ENCODE results near the gene IL4I1.

Gene IL4I1

DNA sequence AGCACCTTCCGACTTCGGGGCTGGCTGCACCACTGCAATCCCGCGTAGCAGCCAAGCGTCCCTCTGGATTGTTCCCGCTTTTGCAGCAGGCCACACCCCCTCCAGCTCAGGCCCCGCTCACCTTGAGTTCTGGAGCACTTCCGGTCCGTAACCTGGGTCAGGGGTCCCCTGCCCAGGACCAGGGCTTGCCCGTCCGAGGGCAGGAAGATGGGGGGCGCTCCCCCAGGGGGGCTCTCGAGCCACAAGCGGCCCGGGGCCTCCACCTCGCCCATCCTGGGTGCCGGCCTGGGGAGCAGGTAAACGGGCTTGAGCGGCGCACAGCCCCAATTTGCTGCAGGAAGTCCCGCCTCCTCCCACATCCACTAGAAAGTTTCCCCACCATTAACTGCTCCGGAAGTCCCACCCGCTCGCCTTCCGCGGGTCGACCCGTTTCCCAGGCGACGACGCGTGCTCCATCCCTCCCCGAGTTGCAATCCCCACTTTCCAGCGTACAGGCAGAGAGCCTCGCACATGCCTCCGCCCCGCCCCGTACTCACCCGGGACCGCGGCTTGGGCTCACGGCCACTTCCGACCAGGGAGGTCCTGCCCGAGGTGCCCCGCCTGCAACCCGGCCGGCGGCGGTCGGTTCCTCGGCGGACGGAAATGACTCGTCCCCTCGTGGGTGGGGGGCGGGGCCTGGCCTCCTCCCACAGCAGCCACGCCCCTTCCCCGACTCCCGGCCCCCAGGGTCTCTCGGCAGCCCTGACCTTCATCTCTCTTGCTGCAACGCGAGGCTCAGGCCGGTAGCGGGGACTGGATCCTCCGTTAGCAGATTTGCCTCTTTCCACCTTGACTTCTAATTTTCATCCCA, 29.5 kb downstream of the IL4I1 start, which contains the start of gene PNKP:
Gene PNKP, minus strand, starts transcription at position 644 of the 850 bp plus-strand sequence. Its CDS starts 372 bp downstream, at position 272.
- in situ Hi-C loops (cut with MboI; ENCODE audit: low sequenced_read_pairs) = no loop called here

DNA sequence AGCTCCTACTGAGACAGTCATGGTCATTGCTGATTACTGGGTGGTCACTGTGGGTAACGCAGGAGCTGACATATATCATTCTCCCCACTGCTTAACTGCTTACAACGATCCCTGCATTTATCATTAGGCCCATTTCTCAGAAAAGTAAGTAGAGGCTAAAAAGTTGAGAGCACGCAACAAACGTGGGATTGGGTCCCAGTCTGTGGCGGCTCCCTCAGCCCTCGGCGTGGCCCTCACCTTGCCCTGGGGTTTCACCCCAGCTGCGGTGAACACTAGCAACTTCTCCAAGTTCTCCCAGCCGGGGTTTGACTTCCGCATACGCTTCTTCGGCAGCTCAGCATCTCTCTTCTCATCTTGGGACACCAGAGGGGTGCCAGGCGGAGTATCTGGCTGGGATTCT, 31.8 kb downstream of the IL4I1 start:
- in situ Hi-C loops (cut with MboI; ENCODE audit: low sequenced_read_pairs) = no loop called here

DNA sequence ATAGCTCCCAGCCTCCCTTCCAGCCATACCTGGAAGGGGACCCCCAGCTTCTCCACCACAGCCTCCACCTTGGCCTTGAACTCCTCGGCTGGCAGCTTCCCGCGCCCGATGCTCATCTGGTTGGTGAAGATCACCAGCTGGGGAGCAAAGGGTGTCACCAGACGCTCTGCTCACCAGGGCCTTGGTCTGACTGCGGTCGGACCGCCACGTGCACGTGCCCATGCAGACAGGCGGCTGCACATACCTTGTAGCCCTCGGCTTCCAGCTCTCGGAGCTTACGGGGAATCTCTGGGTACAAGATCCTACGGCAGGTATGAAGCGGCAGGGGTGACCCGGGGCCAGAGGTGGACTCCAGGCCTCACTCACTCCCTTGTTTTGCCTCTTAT, 32.8 kb downstream of the IL4I1 start:
- in situ Hi-C loops (cut with MboI; ENCODE audit: low sequenced_read_pairs) = no loop called here

- in situ Hi-C loops (cut with MboI; ENCODE audit: low sequenced_read_pairs) = no loop called here
Measured at GRCh38 chr19:49863254-49863934, 33.3 kb downstream of the IL4I1 start.

- in situ Hi-C loops (cut with MboI; ENCODE audit: low sequenced_read_pairs) = no loop called here
Measured at GRCh38 chr19:49862391-49863253, 34.1 kb downstream of the IL4I1 start.

DNA sequence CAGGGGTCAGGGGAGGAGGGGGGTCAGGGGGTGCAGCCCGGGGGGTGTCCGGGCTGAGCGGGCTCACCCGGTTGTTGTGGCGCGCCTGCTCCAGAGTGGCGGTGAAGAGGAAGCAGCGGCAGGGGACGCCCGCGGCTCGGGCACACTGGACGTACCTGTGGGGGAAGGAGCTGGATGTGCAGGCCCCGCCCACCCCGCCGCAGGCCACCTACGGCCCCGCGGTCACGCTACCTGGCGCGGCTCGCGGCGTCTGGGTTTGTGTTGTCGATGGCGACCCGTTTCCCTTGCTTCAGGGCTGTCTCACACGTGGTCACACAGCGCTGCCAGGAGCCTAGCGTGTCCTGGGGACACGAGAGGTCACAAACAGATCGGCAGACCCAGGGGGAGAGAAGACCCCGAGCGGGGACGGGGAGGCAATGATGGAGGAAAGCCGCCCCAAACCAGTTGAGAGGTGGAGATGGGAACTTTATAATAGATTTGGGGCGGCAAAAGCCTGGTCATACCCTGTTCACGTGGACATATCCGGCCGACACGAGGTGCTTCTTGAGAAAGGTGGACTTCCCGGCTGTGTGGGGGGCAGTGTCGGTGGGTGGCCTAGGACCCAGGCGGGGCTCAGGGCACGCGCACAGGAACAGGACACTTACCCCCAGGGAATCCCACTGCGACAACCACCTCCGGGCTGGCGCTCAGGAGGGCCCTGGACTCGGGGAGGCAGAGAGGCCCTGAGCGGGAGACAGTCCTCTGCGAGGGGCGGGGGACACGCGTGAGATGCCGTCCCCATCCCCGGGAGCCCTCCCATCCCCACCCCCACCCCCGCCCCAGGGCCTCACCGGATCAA, 34.9 kb downstream of the IL4I1 start:
- in situ Hi-C loops (cut with MboI; ENCODE audit: low sequenced_read_pairs) = no loop called here

GRCh38 chr19:49861107-49861506, 35.6 kb downstream of the IL4I1 start:
- in situ Hi-C loops (cut with MboI; ENCODE audit: low sequenced_read_pairs) = no loop called here

DNA sequence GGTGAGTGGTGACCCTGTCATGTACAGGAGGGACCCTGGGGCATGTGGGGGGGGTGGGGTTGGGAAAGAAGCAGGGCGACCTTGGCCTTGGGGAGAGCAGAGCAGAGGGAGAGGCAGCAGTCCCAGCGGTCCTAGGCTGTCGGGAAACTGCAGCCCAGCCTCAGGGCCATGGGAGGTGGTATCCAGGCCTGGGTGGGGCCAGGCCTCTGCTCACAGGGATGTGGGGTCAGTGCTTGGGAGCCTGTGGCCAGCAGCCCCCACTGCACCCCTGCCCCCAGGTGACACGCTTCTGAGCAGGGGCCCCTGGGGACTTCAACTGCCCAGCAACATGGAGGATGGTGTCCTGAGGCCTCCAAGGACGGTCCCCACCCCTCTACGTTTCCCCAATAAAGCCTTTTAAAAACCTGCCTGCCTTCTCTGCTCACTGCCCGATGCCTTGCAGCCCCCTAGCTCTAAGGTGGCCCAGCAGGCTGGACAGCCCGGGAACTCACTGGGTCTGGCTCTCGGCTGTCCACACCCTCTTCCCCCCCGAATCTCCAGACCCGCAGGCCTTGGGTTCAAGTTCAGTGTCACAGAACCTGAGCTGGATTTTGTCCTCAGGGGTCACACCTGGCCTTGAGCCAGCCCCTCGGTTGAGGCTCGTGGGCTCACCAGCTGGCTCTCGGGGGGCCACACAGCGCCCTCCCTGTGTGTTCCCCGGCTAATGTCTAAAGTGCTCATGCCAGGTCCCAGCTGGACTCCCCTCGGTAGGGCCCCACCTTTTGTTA, 36.2 kb downstream of the IL4I1 start:
- in situ Hi-C loops (cut with MboI; ENCODE audit: low sequenced_read_pairs) = no loop called here

DNA sequence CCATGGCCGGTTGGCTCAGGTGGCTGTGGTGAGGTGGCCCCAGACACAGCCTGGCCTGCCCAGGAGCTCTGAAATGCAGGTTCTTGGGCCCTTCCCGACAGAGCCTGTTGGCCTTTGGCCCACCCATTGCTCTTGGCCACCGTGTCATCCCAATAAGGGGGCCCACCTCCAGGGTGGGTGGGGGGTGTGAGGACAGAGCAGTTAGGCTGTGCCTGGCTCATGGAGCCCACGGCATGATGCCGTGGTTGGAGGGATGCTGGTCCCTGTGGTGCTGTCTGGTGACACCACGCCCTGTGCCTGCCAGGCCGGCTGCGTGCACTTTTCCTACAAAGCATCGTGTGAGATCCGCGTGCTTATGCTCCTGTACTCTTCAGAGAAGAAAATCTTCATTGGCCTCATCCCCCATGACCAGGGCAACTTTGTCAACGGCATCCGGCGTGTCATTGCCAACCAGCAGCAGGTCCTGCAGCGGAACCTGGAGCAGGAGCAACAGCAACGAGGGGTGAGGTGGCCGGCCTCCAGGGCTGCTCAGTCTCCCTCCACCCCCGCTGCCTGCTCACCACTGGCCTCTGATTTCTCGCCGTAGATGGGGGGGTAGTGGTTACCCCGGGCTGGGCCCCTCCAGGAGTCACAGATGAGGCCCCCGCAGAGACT, 36.9 kb downstream of the IL4I1 start:
- in situ Hi-C loops (cut with MboI; ENCODE audit: low sequenced_read_pairs) = no loop called here

GRCh38 chr19:49858088-49858985, 38.4 kb downstream of the IL4I1 start:
- in situ Hi-C loops (cut with MboI; ENCODE audit: low sequenced_read_pairs) = no loop called here

DNA sequence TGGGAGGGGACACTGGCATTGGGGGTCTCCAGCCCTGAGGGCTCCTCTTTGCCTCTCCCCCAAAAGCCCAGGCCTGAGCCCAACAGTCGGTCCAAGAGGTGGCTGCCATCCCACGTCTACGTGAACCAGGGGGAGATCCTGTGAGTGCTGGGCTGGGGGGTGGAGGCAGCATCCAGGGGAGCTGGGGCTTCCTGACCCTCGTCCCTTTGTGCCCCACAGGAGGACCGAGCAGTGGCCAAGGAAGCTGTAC, 38.9 kb downstream of the IL4I1 start:
- in situ Hi-C loops (cut with MboI; ENCODE audit: low sequenced_read_pairs) = no loop called here

DNA sequence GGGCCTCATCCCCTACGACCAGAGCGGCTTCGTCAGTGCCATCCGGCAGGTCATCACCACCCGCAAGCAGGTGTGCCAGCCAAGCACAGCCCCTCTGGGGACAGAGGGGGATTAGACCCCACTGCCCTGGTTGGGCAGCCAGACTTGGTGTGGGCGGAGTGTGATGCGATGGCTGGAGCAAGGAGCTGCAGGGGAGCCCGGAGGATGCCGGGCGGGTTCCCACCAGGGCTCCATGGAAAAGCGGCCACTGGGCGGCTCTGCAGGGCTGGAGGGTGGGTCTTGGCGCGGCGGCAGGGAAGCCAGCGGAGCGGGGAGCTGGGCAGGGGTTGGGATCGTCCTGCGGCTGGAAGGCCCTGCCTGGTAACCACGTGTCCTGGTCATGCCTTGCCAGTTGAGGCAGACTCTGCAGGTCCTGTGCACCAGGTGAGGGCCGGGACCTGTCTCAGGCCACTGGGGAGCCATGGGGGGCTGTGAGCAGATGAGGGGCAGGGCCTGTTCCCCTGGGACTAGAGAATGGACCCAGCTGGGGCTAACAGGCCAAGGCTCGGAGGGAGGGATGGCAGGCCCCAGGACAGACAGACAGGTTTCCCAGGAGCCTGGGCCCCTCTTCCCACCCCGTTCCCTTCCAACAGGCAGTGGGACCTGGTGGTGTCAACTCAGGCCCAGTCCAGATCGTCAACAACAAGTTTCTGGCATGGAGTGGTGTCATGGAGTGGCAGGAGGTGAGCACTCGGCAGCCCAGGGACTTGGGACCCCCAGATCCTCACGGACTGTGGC, 39.4 kb downstream of the IL4I1 start:
- in situ Hi-C loops (cut with MboI; ENCODE audit: low sequenced_read_pairs) = no loop called here

GRCh38 chr19:49856574-49857021, 40.1 kb downstream of the IL4I1 start:
- in situ Hi-C loops (cut with MboI; ENCODE audit: low sequenced_read_pairs) = no loop called here

GRCh38 chr19:49855676-49856573, 40.8 kb downstream of the IL4I1 start:
- in situ Hi-C loops (cut with MboI; ENCODE audit: low sequenced_read_pairs) = no loop called here

GRCh38 chr19:49855277-49855675, 41.4 kb downstream of the IL4I1 start:
- in situ Hi-C loops (cut with MboI; ENCODE audit: low sequenced_read_pairs) = no loop called here

DNA sequence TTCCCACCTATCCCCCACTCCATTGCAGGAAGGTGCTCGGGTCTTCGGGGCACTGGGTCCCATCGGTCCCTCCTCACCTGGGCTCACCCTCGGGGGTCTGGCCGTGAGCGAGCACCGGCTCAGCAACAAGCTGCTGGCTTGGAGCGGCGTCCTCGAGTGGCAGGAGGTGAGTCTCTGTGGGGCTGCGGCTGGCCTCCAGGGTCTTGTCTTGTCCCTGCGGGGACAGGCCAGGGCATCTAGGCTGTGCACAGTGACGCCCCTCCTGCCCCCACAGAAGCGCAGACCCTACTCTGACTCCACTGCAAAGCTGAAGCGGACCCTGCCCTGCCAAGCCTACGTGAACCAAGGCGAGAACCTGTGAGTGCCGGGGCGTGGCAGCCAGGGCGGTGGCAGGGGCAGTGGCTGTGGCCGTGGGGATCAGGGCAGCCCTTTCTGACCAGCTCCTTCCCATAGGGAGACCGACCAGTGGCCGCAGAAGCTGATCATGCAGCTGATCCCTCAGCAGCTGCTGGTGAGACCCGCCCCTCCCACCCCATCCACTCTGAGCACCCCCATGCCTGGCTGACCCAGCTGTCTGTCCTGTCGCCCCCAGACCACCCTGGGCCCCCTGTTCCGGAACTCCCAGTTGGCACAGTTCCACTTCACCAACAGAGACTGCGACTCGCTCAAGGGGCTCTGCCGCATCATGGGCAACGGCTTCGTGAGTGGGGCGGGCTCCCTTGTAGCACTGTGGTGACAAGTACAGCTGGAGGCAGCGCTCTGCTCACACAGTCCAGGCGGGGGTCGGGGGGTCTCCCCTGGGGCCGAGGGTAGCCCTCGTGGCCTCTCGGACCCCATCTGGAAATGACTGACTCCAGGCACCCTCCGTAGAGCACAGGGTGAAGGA, 42.1 kb downstream of the IL4I1 start:
- in situ Hi-C loops (cut with MboI; ENCODE audit: low sequenced_read_pairs) = no loop called here

Measured in hTERT RPE-1 (cell line).